H9 (cell line): ENCODE measurements around the gene TCF4. TPM values are rescaled to one million over a fixed set of nuclear protein-coding genes. Genes with fewer than 3 reads are reported as not detected.

Source experiments
- DNase-seq: peaks from one replicate; pipeline ENCODE4 v3.0.0-alpha.2; 2017
- H2AFZ ChIP-seq: one replicate; pipeline ENCODE4 v1.6.1; 2013; ENCODE audit warnings: mild to moderate bottlenecking, low read length, control low read depth, moderate library complexity
- H2AK5ac ChIP-seq: 2 replicates; pipeline ENCODE4 v1.6.1; 2013; ENCODE audit warnings: low read length, control low read depth, mixed read lengths; ENCODE audit not compliant: insufficient read length
- H2BK120ac ChIP-seq: one replicate; pipeline ENCODE4 v1.6.1; 2013; ENCODE audit warnings: low read depth, mild to moderate bottlenecking, low read length, control low read depth, inconsistent platforms; ENCODE audit not compliant: poor library complexity, severe bottlenecking
- H2BK12ac ChIP-seq: 2 replicates; pipeline ENCODE4 v1.6.1; 2013; ENCODE audit warnings: low read length, control low read depth, mixed read lengths, low read depth; ENCODE audit not compliant: insufficient read length
- H2BK15ac ChIP-seq: 2 replicates; pipeline ENCODE4 v1.6.1; 2013; ENCODE audit warnings: low read depth, low read length, control low read depth
- H2BK20ac ChIP-seq: one replicate; pipeline ENCODE4 v1.6.1; 2013; ENCODE audit warnings: low read depth, mild to moderate bottlenecking, low read length, control low read depth, inconsistent platforms; ENCODE audit not compliant: poor library complexity, severe bottlenecking
- H2BK5ac ChIP-seq: 2 replicates; pipeline ENCODE4 v1.6.1; 2013; ENCODE audit warnings: low read length, control low read depth, mixed read lengths; ENCODE audit not compliant: insufficient read length
- H3K14ac ChIP-seq: 2 replicates; pipeline ENCODE4 v1.6.1; 2013; ENCODE audit warnings: low read length, control low read depth; ENCODE audit not compliant: insufficient read depth
- H3K18ac ChIP-seq: 2 replicates; pipeline ENCODE4 v1.6.1; 2013; ENCODE audit warnings: low read depth, mild to moderate bottlenecking, mixed read lengths, low read length, control low read depth; ENCODE audit not compliant: insufficient read length
- H3K23ac ChIP-seq: 2 replicates; pipeline ENCODE4 v1.6.1; 2013; ENCODE audit warnings: low read length, control low read depth, mixed read lengths, low read depth; ENCODE audit not compliant: insufficient read length
- H3K23me2 ChIP-seq: 2 replicates; pipeline ENCODE4 v1.6.1; 2013; ENCODE audit warnings: low read depth, mild to moderate bottlenecking, mixed read lengths, low read length, control low read depth; ENCODE audit not compliant: insufficient read length, poor library complexity, severe bottlenecking
- H3K27ac ChIP-seq: 2 replicates; pipeline ENCODE4 v1.5.1; 2013; ENCODE audit warnings: low read length, control low read depth, mixed read lengths, low read depth; ENCODE audit not compliant: insufficient read length
- H3K27me3 ChIP-seq: 2 replicates; pipeline ENCODE4 v1.6.1; 2013; ENCODE audit warnings: low read length, control low read depth, inconsistent platforms; ENCODE audit not compliant: insufficient read depth
- H3K4ac ChIP-seq: 2 replicates; pipeline ENCODE4 v1.6.1; 2013; ENCODE audit warnings: low read depth, mild to moderate bottlenecking, control low read depth, inconsistent platforms, low read length, moderate library complexity
- H3K4me1 ChIP-seq: 2 replicates; pipeline ENCODE4 v1.6.1; 2013; ENCODE audit warnings: low read length, control low read depth, inconsistent platforms; ENCODE audit not compliant: insufficient read depth
- H3K4me2 ChIP-seq: 2 replicates; pipeline ENCODE4 v1.6.1; 2013; ENCODE audit warnings: low read length, control low read depth, mixed read lengths; ENCODE audit not compliant: insufficient read length, insufficient read depth
- H3K56ac ChIP-seq: 2 replicates; pipeline ENCODE4 v1.6.1; 2013; ENCODE audit warnings: low read depth, mild to moderate bottlenecking, mixed read lengths, low read length, control low read depth; ENCODE audit not compliant: insufficient read length
- H3K79me1 ChIP-seq: 2 replicates; pipeline ENCODE4 v1.6.1; 2013; ENCODE audit warnings: low read depth, mild to moderate bottlenecking, moderate library complexity, low read length, control low read depth, inconsistent platforms; ENCODE audit not compliant: insufficient read depth, poor library complexity, severe bottlenecking
- H3K79me2 ChIP-seq: 2 replicates; pipeline ENCODE4 v1.6.1; 2013; ENCODE audit warnings: low read length, control low read depth, inconsistent platforms; ENCODE audit not compliant: insufficient read depth
- H3K9ac ChIP-seq: 2 replicates; pipeline ENCODE4 v1.6.1; 2013; ENCODE audit warnings: low read length, control low read depth, mixed read lengths; ENCODE audit not compliant: insufficient read length; ENCODE audit errors: extremely low read depth
- H3K9me3 ChIP-seq: one replicate; pipeline ENCODE4 v1.6.1; 2013; ENCODE audit warnings: low read depth, low read length, inconsistent platforms; ENCODE audit not compliant: control insufficient read depth
- H3T11ph ChIP-seq: one replicate; pipeline ENCODE4 v1.6.1; 2013; ENCODE audit warnings: mild to moderate bottlenecking, low read length, control low read depth, inconsistent platforms
- H4K20me1 ChIP-seq: one replicate; pipeline ENCODE4 v1.6.1; 2013; ENCODE audit not compliant: control insufficient read depth, insufficient read length, insufficient read depth
- H4K5ac ChIP-seq: 2 replicates; pipeline ENCODE4 v1.6.1; 2013; ENCODE audit warnings: low read depth, mild to moderate bottlenecking, mixed read lengths, low read length, control low read depth; ENCODE audit not compliant: insufficient read length
- H4K8ac ChIP-seq: replicated peaks from 2 replicates; pipeline ENCODE4 v1.6.1; 2013; ENCODE audit warnings: low read length, control low read depth, mixed read lengths, low read depth; ENCODE audit not compliant: insufficient read length
- H4K91ac ChIP-seq: 2 replicates; pipeline ENCODE4 v1.6.1; 2013; ENCODE audit warnings: low read depth, mild to moderate bottlenecking, moderate library complexity, mixed read lengths, low read length, control low read depth; ENCODE audit not compliant: insufficient read length
- H3K27ac Mint-ChIP-seq, 3 experiments: 2 replicates in 2 of 3; 3 replicates in 1 of 3; pipeline ENCODE4 v1.8.0; 2020 to 2021; ENCODE audit warnings: mixed read lengths in 3 of 3, mild to moderate bottlenecking in 1 of 3, moderate library complexity in 1 of 3
- H3K27me3 Mint-ChIP-seq: 2 replicates; pipeline ENCODE4 v1.8.0; 2021; ENCODE audit warnings: low read depth, mild to moderate bottlenecking, moderate library complexity, mixed read lengths
- H3K36me3 Mint-ChIP-seq, 3 experiments: 2 replicates in 2 of 3; 3 replicates in 1 of 3; pipeline ENCODE4 v1.8.0; 2020 to 2021; ENCODE audit warnings: low read depth in 3 of 3, mixed read lengths in 3 of 3; ENCODE audit not compliant: insufficient read depth in 1 of 3
- H3K4me1 Mint-ChIP-seq, 2 experiments: 2 replicates each; pipeline ENCODE4 v1.8.0; 2020; ENCODE audit warnings: mixed read lengths in 2 of 2
- H3K4me3 Mint-ChIP-seq, 2 experiments: 2 replicates in 1 of 2; 3 replicates in 1 of 2; pipeline ENCODE4 v1.8.0; 2020 to 2021; ENCODE audit warnings: mild to moderate bottlenecking in 2 of 2, mixed read lengths in 2 of 2, moderate library complexity in 1 of 2
- H3K9me3 Mint-ChIP-seq, 2 experiments: 2 replicates in 1 of 2; 3 replicates in 1 of 2; pipeline ENCODE4 v1.8.0; 2020; ENCODE audit warnings: mild to moderate bottlenecking in 2 of 2, mixed read lengths in 2 of 2, moderate library complexity in 1 of 2
- CTCF ChIP-seq: fragments of 200-600 bp; sonication (generic); conservative IDR thresholded peaks from 3 replicates; pipeline ENCODE4 v1.8.0; 2021; ENCODE audit warnings: antibody characterized with exemption, mild to moderate bottlenecking
- total RNA-seq: library from RNA; stranded (reverse); gene quantifications from 2 replicates; pipeline ENCODE4 v1.2.1, GENCODE V29; 2021

Gene TCF4
- total RNA-seq, 1 experiment from 2014 or later = 99.4 TPM

- Histone ChIP-seq H3K79me1 (peaks cover 3% of the 10 kb centered on the region), H4K8ac (no peak overlapping the region), H3K14ac (no peak overlapping the region), H3K9ac (no peak overlapping the region), H2AK5ac (no peak overlapping the region), H3K79me2 (no peaks in the 10 kb centered on the region; the same call in 1 of the 2 replicates), H3K9me3 (no peaks in the 10 kb centered on the region), H4K5ac (no peak overlapping the region), H4K91ac (no peak overlapping the region), H2BK15ac (no peak overlapping the region), H2BK120ac (no peak overlapping the region), H3K56ac (no peak overlapping the region), H3K18ac (no peak overlapping the region), H4K20me1 (no peaks in the 10 kb centered on the region), H3K4ac (no peak overlapping the region), H3T11ph (no peak overlapping the region), H2BK20ac (no peak overlapping the region), H2BK5ac (no peak overlapping the region), H3K27ac (no peak overlapping the region), H3K23ac (no peak overlapping the region), H2AFZ (no peak overlapping the region), H3K4me1 (no peaks in the 10 kb centered on the region; the same call in 1 of the 2 replicates), H3K27me3 (no peaks in the 10 kb centered on the region), H2BK12ac (no peak overlapping the region), H3K4me2 (no peak overlapping the region), H3K23me2 (no peaks in the 10 kb centered on the region)
- H3K4me1 Mint-ChIP-seq = peaks cover 18% of the 10 kb centered on the region in 2 experiments
- H3K27me3 Mint-ChIP-seq = no peaks in the 10 kb centered on the region
- peaks cover 5 to 14% (median 7%) of the 10 kb centered on the region in 3 experiments for H3K36me3 Mint-ChIP-seq
- no peak for TF ChIP-seq CTCF
- peaks cover 3 to 4% of the 10 kb centered on the region in 2 experiments; a peak in 3 of 5 replicates for H3K9me3 Mint-ChIP-seq
- H3K27ac Mint-ChIP-seq = peak overlapping the region in 2 of 3 experiments; percentile 3 to 29; a peak in 4 of 7 replicates
- H3K4me3 Mint-ChIP-seq = no peak overlapping the region
- DNase-seq = no peak
Measured at GRCh38 chr18:55370936-55371335, 217.1 kb downstream of the TCF4 start.
